ENCODE data around the gene KDM3B. TPM values are rescaled to one million over a fixed set of nuclear protein-coding genes. Genes with fewer than 3 reads are reported as not detected.

KDM3B gene
- total RNA-seq, 2 donors from 2014 or later, result 29.7 to 42.3 TPM

DNA sequence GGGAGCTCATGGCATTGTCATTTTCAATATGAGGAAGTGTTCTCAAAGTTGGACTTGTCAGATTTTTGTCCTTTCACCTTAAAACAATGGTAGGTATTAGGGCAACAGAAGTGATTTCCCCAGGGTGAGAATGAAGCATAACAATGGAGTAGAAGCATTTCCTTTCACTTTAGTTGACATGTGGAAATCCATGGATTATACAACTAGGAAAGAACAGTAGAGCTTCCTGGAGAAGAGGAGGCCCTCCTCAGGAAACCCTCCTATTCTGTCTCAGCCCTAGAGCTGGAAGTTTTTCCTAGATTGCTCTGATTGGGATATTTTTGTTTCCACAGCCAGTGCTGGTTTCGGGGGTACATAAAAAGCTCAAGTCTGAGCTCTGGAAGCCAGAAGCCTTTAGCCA is 72.6 kb downstream of the KDM3B start:
- ATAC-seq (no peak), DNase-seq (no peak)
- 88 to 100% methylated on average over 1 of the region's 1 CpG for WGBS, 2 donors
- Histone ChIP-seq H3K27ac (no peak overlapping the region), H3K9me3 (no peaks in the 10 kb centered on the region), H3K27me3 (no peaks in the 10 kb centered on the region), H3K4me1 (no peaks in the 10 kb centered on the region), H3K36me3 (replicated peaks in 1 of 2; ENCODE audit: insufficient read depth in 1 of 2, low read depth in 2 of 2) (peaks cover 22 to 47% of the 10 kb centered on the region in 2 donors), H3K4me3 (no peak overlapping the region)
- intact Hi-C loops (cut with DNase I), result no loop called here
- TF ChIP-seq POLR2A (IDR thresholded peaks at IDR 0.05) (no peak), CTCF (IDR thresholded peaks at IDR 0.05) (no peak)

DNA sequence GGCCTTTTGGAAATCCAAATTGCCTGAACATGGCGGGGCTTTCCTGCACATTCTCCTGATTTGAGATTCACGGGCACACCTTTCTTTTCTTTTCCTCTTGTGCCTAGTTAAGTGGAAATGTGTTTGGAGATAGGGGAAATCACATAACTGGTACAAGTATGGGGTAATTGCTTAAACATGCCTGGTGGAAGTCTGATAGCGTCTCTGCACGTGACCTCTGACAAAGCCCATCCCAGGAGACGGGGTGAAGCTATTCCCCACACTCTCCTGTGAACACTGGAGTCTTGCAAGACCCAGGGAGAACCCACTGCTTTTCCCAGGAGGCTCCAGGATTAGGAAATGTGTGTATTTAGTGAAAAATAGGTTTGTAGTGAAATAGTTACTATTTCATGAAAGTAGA is 83.5 kb downstream of the KDM3B start:
- intact Hi-C loops (cut with DNase I), result no loop called here
- TF ChIP-seq POLR2A (IDR thresholded peaks at IDR 0.05) (no peak), CTCF (IDR thresholded peaks at IDR 0.05) (no peak)
- Histone ChIP-seq H3K27ac (no peak overlapping the region), H3K36me3 (replicated peaks in 1 of 2; ENCODE audit: insufficient read depth in 1 of 2, low read depth in 2 of 2) (peaks cover 6 to 33% of the 10 kb centered on the region in 2 donors), H3K4me1 (peaks cover 10% of the 10 kb centered on the region), H3K9me3 (no peaks in the 10 kb centered on the region), H3K27me3 (no peaks in the 10 kb centered on the region), H3K4me3 (no peak overlapping the region)
- ATAC-seq (no peak), DNase-seq (no peak)
- 82 to 86% methylated on average over 5 of the region's 5 CpGs for WGBS, 2 donors

- ATAC-seq (peak; percentile 30), DNase-seq (no peak)
- no peak overlapping the region for H3K27ac ChIP-seq
- intact Hi-C loops (cut with DNase I), result no loop called here
- peaks cover 0 to 16% of the 10 kb centered on the region in 2 donors for H3K36me3 ChIP-seq (replicated peaks in 1 of 2; ENCODE audit: insufficient read depth in 1 of 2, low read depth in 2 of 2)
- H3K4me1 ChIP-seq, result peaks cover 10% of the 10 kb centered on the region
- no peak for TF ChIP-seq POLR2A (IDR thresholded peaks at IDR 0.05)
- no peak for TF ChIP-seq CTCF (IDR thresholded peaks at IDR 0.05)
- no peaks in the 10 kb centered on the region for H3K27me3 ChIP-seq
- H3K4me3 ChIP-seq, result no peak overlapping the region
- H3K9me3 ChIP-seq, result no peaks in the 10 kb centered on the region
- 72 to 81% methylated on average over 11 of the region's 11 CpGs for WGBS, 2 donors
These were observed 85.7 kb downstream of the KDM3B start for GRCh38 chr5:138438003-138438723.

- H3K4me3 ChIP-seq, result no peak within 1 kb of the TSS
- ATAC-seq, result peak; percentile 66
- 2 to 3% methylated on average over 22 to 40 of the region's 65 CpGs for WGBS, 2 donors
- no peak for TF ChIP-seq POLR2A (IDR thresholded peaks at IDR 0.05)
- TF ChIP-seq CTCF (IDR thresholded peaks at IDR 0.05), result peak in 2 of 7 experiments; percentile 2 to 20
- H3K27ac ChIP-seq, result no peak within 1 kb of the TSS
- DNase-seq, result peak in 3 of 4 donors; percentile 30 to 56 (median 40)
- no peaks in the 10 kb centered on the region for H3K27me3 ChIP-seq
- no peaks in the 10 kb centered on the region for H3K9me3 ChIP-seq
- intact Hi-C loops (cut with DNase I), result no loop called here
- peaks cover 0 to 12% of the 10 kb centered on the region in 2 donors for H3K36me3 ChIP-seq (replicated peaks in 1 of 2; ENCODE audit: insufficient read depth in 1 of 2, low read depth in 2 of 2)
- peaks cover 10% of the 10 kb centered on the region for H3K4me1 ChIP-seq
These were observed 86.4 kb downstream of the KDM3B start, which contains the start of gene REEP2 for GRCh38 chr5:138438724-138439476. TSS of gene REEP2 (plus strand) at chr5:138439057. CDS start at chr5:138439209, 152 bp downstream.
